Coronary artery (tissue), 2 donors: Measurements from ENCODE around the gene XK.

Source experiments
- DNase-seq: peaks from one replicate; pipeline ENCODE4 v3.0.0-alpha.2; 2017; ENCODE audit warnings: low spot score
- H3K27ac ChIP-seq, 2 donors: fragments of 200-600 bp; sonication (generic); one replicate each; pipeline ENCODE4 v1.5.1; 2016 to 2019
- H3K4me3 ChIP-seq: fragments of 200-600 bp; sonication (generic); 2 replicates; pipeline ENCODE4 v1.5.1; 2016; ENCODE audit warnings: mild to moderate bottlenecking, moderate library complexity
- TF ChIP-seq, protein P1 (sequence below): fragments of 200-600 bp; sonication (generic); IDR thresholded peaks from one replicate; pipeline ENCODE4 v1.5.1; 2019; ENCODE audit warnings: antibody characterized with exemption

Gene XK

GRCh38 chrX:37692918-37693317, 7.3 kb downstream of the XK start:
- Histone ChIP-seq H3K4me3 (no peak overlapping the region), H3K27ac (no peak overlapping the region)
- no peak for DNase-seq
- TF ChIP-seq, protein P1, sequence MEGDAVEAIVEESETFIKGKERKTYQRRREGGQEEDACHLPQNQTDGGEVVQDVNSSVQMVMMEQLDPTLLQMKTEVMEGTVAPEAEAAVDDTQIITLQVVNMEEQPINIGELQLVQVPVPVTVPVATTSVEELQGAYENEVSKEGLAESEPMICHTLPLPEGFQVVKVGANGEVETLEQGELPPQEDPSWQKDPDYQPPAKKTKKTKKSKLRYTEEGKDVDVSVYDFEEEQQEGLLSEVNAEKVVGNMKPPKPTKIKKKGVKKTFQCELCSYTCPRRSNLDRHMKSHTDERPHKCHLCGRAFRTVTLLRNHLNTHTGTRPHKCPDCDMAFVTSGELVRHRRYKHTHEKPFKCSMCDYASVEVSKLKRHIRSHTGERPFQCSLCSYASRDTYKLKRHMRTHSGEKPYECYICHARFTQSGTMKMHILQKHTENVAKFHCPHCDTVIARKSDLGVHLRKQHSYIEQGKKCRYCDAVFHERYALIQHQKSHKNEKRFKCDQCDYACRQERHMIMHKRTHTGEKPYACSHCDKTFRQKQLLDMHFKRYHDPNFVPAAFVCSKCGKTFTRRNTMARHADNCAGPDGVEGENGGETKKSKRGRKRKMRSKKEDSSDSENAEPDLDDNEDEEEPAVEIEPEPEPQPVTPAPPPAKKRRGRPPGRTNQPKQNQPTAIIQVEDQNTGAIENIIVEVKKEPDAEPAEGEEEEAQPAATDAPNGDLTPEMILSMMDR, result no peak

GRCh38 chrX:37697169-37697760, 11.7 kb downstream of the XK start:
- no peak overlapping the region for H3K4me3 ChIP-seq
- H3K27ac ChIP-seq, result no peak overlapping the region
- TF ChIP-seq, protein P1, result no peak
- DNase-seq, result no peak

- TF ChIP-seq, protein P1, result no peak
- no peak for DNase-seq
- no peak overlapping the region for H3K4me3 ChIP-seq
- no peak overlapping the region for H3K27ac ChIP-seq
Measured at GRCh38 chrX:37701588-37701987, 16.0 kb downstream of the XK start.

DNA sequence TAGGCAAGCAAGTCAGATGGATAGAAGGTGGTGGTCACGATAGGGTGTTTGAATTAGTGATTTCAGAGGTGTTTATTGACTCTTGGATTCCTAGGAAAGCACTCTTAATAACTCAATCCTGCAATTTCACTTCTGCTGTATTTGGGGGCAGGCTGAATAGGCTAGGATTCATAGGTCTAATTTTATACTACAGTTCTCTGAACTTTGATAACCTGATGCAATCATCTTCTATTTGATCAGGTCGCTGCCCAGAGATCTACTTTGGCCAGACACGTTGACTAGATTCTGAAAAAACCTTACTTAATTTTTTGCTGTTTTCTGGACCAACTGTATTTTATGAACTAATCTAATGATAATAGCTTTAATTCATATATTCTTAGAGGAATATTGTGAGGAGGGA, 26.4 kb downstream of the XK start:
- no peak for DNase-seq
- TF ChIP-seq, protein P1, result no peak
- Histone ChIP-seq H3K27ac (peak overlapping the region in 1 of 2 donors; percentile 17), H3K4me3 (no peak overlapping the region)

- no peak for DNase-seq
- TF ChIP-seq, protein P1, result no peak
- Histone ChIP-seq H3K27ac (peak overlapping the region in 1 of 2 donors; percentile 17), H3K4me3 (no peak overlapping the region)
Measured at GRCh38 chrX:37712458-37712857, 26.9 kb downstream of the XK start.

DNA sequence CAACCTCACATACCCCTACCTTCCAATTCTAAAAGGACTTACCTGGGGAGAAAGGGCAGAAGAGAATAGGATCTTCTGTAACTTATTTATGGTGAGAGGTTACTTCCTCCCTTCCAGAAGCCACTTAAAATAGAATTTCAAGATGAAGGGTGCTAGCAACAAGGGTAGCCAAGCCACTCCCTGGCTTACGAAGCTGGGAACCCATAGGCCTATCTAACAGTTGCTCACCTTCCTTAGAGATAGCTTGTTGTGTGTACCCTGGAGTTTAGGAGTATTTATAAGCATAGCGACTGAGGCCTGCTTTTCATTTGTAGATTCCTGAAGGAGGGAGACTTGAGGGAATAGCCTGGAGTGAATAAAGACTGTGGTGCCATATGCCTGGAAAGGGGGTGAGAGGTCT, 28.9 kb downstream of the XK start:
- DNase-seq, result no peak
- Histone ChIP-seq H3K4me3 (no peak overlapping the region), H3K27ac (no peak overlapping the region)
- TF ChIP-seq, protein P1, result no peak

DNA sequence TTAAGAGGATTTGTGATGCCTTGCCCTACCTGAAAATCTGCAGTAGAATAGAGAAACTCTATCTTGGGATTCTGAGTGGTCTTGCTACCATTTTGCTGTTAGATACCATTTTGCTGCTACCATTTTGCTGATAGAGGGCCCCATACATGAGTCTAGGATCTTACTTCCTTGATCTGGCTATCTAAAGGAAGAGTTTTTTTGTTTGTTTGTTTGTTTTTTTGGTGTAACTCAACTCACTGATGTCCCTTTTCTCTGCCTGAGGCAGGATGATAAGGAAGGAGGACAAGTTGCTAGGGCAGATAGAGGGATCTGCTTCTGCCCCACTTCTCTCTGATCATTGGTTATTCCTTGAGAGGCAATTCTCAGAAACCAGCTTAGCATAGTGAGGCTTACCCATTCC, 31.0 kb downstream of the XK start:
- no peak overlapping the region for H3K4me3 ChIP-seq
- TF ChIP-seq, protein P1, result no peak

More for the DNA sequence above, 31.0 kb downstream of the XK start:
- H3K27ac ChIP-seq, result no peak overlapping the region
- no peak for DNase-seq
